Suppressor macrophage (primary cell): ENCODE measurements around the gene EFR3B.
A peak's percentile ranks its signal among the peaks of the same experiment; 100 is the strongest.
"Not testable (repeated sequence)": the region's sequence is repeated elsewhere in the genome, so short reads cannot be mapped to it uniquely, and the experiment has no call there.

ENCODE experiments used
- DNase-seq, 4 experiments: peaks; one replicate each; pipeline ENCODE4 v3.0.0-alpha.2; 2020 to 2022

Gene EFR3B

DNA sequence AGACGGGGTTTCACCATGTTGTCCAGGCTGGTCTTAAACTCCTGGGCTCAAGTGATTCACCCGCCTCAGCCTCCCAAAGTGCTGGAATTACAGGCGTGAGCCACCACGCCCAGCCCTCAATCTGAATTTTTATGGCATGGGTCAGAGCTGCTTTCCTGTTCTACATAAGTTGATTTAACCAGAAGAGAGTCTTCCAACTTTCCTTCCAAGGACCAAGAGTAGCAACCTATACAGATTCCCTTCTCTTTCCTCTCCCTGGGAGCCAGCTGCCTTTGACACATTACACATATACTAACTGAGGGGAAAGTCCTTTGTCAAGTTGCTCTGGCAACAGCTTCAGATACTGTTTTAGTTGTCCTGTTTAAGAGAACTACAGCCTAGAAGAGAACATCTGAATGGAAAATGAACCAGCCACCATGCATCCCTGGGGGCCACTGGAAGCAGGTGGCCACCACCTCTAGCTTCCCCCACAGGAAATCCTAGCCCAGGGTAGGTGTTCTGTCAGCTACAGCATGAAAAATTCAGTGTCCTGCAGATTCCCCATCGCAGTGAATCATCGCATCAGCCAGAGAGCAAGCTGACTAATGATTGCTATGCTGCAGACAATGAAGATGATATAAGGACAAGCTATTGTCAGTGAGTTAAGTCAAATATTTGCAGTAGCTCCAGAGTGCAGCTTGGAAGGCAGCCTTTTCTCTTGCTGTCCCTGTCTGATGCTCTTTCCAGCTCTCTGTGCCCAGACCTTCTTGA lies 63.6 kb downstream of the EFR3B start:
- no peak for DNase-seq

DNA sequence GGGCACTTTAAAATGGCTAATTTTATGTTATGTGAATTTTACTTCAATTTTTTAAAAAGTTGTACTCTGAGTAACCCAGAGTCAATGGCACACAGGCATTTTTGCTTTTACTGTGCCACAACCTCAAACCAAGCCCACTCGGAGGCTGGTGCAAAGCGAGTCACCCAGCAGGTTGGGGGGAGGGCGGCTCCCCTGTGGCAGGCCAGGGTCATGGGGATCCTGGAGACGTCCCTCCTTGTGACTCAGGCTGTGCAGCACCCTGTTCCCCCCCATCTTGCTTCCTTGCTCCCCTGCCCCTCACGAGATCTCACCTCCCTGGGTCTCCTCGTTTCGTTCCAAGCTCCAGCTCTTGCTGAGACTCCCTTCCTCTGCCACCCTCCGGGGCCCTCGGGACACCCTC lies 67.9 kb downstream of the EFR3B start:
- no peak for DNase-seq

DNA sequence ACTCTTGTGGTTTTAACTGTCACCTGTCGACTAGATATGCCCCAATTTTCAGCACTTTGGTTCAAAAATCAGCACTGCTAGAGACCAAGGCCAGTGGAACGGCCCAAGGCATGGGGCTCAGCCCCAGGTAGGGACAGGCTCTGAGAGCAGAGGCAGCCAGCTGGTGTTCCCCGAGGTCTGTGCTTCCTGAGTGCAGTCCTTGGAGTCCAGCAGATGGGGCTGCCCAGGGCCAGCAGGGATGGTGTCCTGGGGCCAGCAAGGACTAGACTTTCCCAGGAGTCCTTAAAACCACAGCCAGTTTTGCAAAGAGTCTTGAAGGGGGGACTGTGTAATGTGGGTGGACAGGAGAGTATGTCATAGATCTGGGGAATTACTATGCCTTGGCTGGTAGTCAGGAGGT lies 70.2 kb downstream of the EFR3B start:
- DNase-seq = no peak

DNA sequence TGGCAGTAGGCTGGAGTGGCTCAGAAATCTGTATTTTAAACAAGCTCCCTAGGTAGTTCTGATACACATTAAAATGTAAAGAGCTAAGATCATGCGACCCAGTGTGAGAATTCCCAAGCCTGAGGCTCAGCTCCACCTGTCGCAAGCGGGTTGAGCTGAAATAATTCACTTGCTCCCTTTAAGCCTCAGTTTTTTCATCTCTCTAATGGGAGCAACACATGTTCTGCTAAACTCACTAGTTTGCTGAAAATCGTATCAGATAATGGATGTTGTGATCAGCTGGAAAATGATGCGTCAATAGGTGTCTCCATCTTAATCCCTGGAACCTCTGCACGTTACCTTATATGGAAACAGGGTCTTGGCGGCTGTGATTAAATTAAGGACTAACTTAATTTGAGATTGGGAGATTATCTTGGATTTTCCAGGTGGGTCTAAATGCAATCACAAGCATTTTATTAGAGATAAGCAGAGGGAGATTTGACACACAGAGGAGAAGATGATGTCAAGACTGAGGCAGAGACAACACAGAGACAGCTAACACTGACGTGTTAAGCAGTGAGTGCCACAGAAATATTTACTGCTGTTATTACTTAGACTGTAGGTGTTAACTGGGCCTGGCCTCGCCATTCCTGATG lies 73.5 kb downstream of the EFR3B start:
- no peak for DNase-seq

DNA sequence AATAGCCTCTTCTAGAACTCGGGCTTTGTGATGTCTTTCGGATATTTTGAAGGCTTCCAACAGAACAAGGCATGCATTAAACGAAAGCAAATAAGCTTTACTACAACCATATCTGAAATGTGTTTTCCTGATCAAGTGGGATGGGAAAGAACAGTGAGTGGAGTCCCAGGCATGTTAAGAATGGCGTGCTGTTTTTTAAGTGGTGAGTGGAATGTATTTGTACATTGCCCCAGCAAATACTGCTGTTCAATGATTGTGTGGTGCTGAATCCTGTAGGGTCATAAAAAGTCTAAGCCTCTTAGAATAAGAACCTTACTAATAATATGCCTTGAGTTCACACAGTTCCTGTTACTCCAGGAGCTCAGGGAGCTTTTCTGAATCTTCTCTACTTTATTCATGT lies 74.0 kb downstream of the EFR3B start:
- DNase-seq = no peak

DNA sequence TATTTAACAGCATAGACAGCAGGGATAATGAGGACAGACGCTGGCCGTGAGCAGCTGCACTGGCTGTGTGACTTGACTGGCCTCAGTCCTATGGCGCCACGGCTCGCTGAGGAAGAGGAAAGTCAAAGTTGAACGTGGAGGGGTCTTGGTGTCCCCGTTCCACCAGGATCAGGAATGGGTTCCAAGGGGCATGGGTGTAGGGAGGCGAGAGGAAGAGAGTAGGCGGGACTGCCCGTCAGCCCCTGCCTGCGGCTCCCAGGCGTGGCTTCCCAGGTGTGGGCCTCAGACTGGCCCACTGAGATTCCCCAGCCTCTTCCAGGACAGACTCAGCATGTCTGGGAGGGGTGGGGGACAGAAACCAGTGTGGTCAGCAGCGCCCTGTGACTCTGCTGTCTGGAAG lies 75.1 kb downstream of the EFR3B start:
- DNase-seq = no peak

DNA sequence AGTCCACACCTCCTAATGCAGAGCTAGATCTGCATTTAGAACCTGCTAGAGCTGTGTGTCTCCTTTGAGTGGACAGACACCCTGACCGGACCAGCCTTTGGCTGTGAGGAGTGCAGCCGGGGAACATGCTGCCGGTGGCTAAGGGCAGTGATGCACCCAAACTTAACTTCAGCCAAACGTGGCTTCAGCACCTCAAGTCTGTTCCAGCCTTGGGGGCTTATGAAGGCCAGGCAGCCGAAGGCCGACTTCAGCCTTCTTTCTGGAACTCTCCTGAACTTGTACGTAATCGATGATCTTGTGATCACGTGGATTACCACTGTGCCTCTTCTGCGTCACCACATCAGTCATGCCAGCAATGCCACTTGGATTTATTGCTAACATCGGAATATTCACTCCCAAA lies 77.4 kb downstream of the EFR3B start:
- DNase-seq = no peak

DNA sequence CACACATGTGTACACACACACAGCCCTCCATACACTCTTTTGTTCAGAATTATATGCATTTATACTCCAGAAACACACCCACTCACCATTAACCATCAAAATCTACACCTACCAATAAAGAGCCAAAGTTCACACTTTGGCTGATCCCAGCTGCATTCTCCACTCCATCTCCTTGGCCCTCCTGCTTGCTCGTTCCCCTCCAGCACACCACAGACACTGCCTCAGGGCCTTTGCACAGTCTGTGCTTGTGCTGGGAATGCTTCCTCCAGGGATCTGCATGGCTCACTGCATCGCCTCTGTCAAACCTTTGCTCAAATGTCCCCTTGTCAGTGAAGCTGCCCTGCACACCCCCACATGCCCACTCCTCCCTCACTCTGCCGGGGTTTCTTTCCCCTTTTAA lies 80.5 kb downstream of the EFR3B start:
- DNase-seq = no peak

DNA sequence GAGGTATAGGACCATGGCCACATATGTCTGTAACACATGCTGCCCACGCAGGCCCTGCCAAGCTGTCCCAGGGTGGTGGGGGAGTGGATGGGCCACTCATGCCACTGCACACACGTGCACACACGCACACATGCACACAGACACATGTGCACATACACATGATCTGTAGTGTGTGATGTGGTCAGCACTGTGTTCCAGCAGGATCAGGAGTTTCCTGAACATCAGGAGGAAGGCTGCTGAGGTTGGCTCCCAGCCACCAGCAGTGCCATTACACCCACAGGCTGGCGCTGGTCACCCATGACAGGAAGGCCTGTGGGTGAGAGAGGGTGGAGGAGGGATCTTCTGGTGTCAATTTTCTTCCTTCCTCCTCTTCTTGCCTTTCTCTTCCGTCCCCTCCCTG lies 81.8 kb downstream of the EFR3B start:
- peak; percentile 76 to 88 (median 86) for DNase-seq

DNA sequence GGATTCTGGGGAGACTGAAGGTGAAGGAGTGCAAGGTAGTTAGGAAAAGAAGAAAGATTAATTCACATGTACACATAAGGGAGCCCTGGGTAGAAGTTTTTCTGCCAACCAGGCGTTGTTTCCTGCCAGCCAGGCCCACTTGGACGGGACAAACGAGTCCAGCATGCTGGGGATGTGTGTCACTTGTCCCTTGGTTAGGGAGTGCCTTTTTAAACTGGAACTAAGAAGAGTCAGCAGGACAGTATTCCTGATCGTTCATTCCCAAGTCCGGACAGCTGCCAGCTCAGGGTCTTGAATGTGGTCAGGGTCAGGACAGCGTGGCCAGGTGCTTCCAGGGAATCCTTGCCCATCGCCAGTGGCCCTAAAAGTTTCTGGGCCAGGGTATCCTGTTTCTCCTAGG lies 83.3 kb downstream of the EFR3B start:
- DNase-seq = no peak

DNA sequence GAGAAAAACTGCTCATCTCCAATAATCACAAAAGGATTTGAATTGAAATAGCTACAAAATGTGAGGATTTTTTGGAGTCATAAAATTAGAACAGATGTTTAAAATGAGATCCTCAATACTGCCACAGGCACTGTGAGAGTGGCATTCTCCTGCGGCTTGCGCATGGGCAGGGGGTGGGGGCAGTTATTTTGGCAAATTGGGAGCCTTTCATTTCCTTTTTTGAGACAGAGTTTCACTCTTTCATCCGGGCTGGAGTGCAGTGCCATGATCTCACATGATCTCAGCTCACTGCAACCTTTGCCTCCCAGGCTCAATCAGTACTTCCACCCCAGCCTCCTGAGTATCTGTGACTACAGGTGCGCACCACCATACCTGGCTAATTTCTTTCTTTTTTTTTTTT lies 84.1 kb downstream of the EFR3B start:
- DNase-seq = peak; percentile 51 to 80 (median 72)

DNA sequence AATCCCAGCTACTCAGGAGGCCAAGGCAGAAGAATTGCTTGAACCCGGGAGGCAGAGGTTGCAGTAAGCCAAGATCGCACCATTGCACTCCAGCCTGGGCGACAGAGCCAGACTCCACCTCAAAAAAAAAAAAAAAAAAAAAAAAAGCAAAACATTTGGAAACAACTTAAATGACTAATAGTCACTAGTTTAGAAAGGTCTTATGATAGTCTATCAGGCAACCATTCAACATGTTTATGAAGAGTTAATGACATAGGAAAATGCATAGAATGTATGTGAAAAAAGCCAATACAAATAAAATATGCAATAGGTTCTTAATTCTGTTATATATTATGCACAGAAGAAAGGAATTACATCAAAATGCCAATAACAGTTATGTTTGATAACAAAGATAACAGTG lies 85.2 kb downstream of the EFR3B start:
- DNase-seq = peak in 2 of 4 experiments; percentile 50 to 52

DNA sequence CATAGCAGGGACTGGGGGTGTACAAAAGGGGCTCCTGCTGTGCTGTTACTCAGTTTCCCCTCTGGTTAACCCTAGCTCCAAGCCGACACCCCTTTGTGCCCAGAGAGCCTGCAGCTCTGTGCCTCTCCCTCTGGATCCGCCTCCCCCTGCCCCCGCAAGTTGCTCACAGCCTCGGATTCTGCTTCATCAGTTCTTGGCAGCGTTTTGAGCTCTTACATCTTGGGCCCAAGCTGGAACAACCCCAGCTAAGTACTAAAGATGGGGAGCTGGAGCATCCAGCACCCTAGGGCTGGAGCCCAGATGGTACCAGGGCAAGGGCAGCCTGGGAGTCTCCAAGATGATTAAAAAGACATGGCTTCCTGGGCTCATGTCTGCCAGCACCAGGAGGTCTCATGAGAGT lies 85.8 kb downstream of the EFR3B start:
- DNase-seq = no peak

DNA sequence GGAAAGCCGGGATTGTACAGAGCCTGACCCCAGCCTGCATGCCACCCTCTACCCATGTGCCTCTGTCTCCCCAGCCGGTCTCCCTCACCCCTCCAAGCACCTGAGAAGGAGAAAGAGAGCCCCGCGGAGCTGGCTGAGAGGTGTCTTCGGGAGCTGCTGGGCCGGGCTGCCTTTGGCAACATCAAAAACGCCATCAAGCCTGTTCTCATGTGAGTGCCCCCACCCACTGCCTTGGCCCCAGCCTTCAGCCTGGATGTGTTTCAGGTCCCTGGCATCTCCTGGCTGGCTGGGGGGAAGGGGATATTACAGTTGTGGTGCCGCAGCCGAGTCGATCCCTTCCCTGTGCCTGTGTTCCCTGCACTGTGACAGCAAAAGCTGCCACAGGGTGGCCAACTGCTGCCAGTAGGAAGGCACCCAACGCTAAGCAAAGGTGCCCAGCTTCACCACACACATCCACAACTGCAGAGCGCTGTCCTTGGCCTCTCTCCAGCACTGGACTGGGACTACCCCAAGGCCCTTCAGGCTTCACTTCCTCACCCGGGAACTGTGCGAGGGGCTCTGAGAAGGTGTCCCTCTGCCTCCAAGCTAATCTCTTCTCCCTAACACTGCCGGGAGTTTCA lies 88.1 kb downstream of the EFR3B start:
- DNase-seq = no peak

DNA sequence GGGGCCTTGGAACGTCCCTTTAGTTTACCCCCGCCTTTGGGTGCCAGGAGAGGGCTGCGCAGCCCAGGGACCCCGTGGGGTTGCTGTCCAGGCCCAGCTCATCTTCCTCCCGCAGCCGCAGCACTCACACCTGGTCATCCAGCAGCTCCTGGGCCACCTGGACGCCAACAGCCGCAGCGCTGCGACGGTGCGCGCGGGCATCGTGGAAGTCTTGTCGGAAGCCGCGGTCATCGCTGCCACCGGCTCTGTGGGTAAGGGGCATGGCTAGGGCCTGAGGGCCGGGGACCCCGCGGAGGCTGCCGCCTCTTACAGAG lies 89.3 kb downstream of the EFR3B start:
- DNase-seq = no peak

DNA sequence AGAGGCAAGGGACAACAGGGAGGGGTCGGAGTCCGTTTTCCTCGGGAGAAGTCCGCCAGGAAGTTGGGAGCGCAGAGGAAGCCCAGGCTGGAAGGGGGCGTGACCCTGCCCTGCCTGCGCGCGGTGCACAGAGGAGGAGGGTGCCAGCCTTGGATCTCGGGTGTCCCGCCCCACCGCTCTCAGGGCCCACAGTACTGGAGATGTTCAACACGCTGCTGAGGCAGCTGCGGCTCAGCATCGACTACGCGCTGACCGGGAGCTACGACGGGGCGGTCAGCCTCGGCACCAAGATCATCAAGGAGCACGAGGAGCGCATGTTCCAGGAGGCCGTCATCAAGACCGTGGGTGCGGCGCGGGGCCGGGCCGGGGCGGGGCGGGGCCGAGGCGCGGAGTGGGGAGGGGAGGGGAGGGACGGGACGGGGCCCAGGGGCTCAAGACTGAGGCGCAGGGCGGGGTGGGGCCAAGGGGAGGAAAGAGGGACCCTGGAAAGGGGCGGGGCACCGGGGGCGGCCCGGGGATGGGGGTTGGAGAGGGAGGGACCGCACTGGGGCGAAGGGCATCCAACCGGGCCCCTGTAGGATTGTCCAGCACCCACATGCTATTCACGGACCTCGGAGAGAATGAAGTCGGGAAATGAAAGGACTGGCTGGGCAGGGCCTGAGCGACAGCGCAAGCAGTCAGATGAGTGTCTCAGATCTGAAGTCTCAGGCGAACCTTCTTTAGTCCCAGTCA lies 89.9 kb downstream of the EFR3B start:
- peak; percentile 41 to 70 (median 56) for DNase-seq

DNA sequence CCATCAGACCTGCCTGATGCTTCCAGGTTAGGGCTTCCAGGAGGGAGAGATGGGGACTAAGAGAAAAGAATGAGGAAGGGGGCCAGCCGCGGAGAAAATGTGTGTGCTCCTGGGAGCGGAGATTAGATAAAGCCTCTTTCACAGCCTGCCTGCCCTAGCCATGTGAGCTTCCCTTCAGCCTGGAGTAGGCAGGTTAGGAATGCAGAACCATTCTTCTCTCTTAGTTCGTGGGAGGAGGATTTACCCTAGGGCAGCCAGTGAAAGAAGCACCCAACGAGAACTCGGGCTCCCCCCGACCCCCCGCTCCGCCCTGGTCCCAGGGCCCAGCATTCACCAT lies 90.4 kb downstream of the EFR3B start:
- peak; percentile 13 to 58 (median 49) for DNase-seq

DNA sequence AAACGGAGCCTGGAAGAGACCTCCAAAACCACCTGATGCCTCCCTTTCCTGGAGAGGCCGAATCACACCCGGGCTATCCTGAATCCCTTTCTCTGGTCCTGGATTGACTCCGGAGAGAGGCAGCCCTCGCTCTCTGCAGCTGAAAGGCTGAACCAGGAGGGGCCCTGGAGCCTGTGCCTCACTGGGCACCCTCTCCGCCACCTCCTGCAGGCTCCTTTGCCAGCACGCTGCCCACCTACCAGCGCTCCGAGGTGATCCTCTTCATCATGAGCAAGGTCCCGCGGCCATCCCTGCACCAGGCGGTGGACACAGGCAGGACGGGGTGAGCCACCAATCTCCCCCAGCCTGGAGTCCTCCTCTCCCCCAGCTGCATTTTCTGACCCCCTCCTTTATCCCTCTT lies 90.8 kb downstream of the EFR3B start:
- DNase-seq = no peak

DNA sequence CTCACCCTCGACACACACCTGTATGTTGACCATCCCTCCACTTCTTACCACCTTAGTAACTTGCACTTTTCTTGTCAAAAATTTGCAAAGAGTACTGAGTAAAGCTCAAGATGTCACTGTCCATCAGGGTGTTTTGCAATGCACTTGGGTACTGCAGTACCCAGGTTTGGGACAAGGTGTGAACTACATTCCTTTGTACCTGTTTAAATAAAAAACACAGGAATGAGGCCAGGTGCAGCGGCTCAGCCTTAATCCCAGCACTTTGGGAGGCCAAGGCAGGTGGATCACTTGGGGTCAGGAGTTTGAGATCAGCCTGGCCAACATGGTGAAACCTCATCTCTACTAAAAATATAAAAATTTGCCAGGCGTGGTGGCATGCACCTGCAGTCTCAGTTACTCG lies 98.7 kb downstream of the EFR3B start:
- DNase-seq = not testable (repeated sequence)

DNA sequence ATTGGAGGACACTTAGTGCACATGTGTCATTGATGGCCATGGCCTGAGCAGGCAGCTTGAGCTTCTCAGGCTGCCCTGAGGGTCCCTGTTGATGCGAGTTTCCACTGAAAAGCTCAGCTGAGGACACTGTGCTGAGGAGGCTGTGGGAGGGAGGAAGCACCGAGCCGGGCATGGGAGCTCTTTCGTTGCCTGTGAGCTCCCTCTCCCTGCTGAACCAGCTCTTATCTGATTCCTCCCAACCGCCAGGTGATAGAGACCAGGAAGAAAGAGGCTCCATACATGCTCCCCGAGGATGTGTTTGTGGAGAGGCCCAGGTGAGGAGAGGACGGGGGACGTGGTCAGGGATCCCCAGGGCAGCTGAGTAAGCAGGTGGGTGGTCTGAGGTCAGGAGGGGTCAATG lies 99.2 kb downstream of the EFR3B start:
- DNase-seq = no peak

DNA sequence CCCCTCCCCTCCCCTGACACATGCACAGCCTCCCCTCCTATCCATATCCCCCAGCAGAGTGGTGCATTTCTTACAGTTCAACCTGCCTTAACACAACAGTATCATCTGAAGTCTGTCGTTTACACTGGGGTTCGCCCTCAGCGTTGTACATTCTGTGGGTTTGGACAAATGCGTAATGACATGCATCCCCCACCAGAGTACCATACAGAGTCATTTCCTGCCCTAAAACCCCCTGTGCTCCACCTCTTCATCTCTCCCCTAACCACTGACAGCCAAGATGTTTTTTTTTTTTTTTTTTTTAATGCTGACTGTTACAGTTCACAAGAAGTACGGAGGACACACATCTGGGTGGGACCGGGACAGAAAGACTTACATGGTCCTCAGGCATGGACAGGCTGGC lies 103.9 kb downstream of the EFR3B start:
- DNase-seq = no peak

DNA sequence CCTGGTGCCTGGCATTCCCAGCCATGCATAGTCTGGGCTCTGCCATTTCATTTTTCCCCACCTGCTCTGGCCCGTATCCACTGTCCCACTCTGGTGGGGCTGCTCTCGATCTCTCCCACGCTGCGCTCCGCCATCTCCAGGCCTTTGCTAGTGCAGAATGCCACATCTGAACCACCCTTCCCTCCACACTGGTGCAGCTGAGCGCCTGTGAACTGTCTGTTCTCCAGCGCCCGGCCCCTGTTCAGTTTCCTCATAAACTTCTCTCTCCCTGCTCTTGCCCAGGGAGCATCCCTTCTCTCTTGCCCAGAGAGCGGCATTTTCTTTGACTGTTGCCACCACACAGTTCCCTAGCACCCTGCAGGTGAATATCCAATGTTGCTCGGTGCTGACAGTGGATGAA lies 105.0 kb downstream of the EFR3B start:
- no peak for DNase-seq

DNA sequence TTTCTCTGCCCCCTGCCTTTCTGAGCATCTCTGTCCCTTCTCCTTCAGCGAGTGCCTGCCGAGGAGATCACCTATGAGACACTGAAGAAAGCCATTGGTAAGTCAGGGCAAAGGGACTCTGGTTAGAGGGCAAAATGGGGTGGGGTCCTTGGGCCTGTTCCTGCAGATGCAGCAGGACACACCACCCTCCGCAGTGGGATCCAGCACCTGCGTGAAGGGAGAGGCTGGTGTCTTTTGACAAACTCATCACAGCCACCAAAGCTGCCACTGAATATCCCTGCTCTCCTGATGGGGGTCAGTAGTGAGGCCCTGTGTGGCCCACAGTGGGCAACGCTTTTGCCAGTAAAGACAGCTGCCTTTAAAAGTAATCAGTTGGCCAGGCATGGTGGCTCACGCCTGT lies 107.8 kb downstream of the EFR3B start:
- no peak for DNase-seq

DNA sequence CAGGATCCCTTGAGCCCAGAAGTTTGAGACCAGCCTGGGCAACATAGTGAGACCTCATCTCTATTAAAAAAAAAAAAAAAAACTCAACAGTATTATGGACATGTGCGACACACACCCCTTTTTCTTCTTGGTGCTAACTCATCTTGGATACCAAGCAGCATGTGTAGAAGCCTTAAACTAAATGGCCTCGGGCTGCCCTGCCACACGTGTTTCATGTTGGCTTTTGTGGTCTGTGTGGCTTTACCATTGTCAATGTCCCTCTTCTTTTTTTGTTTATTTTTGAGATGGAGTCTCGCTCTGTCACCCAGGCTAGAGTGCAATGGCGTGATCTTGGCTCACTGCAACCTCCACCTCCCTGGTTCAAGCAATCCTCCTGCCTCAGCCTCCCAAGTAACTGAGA lies 109.1 kb downstream of the EFR3B start:
- not testable (repeated sequence) for DNase-seq
